MCF 10A (cell line): ENCODE measurements around the gene FCGR2B. TPM values are rescaled to one million over a fixed set of nuclear protein-coding genes. Genes with fewer than 3 reads are reported as not detected.

Experiments
- BruUV-seq: library from RNA; stranded (reverse); fragments of 400-500 nt; replicated peaks from 2 replicates; lab custom pipeline; 2021; lab: Mats Ljungman, UMichigan
- CTCF ChIA-PET: fragments of 300-600 bp; sonication (Branson Sonifier 250); formaldehyde crosslinking; extraction: SDS; loops from one replicate; lab custom pipeline; 2021; ENCODE audit warnings: antibody characterized with exemption, inconsistent platforms; lab: Yijun Ruan, JAX
- POLR2A ChIA-PET: fragments of 300-600, 350-650 bp; sonication (Branson Sonifier 250); formaldehyde crosslinking; extraction: SDS; loops from one replicate; lab custom pipeline; 2020; ENCODE audit warnings: antibody characterized with exemption, inconsistent platforms; lab: Yijun Ruan, JAX
- DNase-seq: peaks from one replicate; pipeline ENCODE4 v3.0.0-alpha.2; 2018; ENCODE audit not compliant: unreplicated experiment
- H3K27ac Mint-ChIP-seq: one replicate; pipeline ENCODE4 v1.8.0; 2022; ENCODE audit warnings: mild to moderate bottlenecking, low read depth, mixed read lengths; ENCODE audit not compliant: unreplicated experiment
- H3K27me3 Mint-ChIP-seq: one replicate; pipeline ENCODE4 v1.8.0; 2022; ENCODE audit warnings: mixed read lengths; ENCODE audit not compliant: insufficient read depth, unreplicated experiment
- H3K36me3 Mint-ChIP-seq: one replicate; pipeline ENCODE4 v1.8.0; 2022; ENCODE audit warnings: mild to moderate bottlenecking, moderate library complexity, mixed read lengths; ENCODE audit not compliant: insufficient read depth, unreplicated experiment
- H3K4me1 Mint-ChIP-seq: one replicate; pipeline ENCODE4 v1.8.0; 2022; ENCODE audit warnings: mixed read lengths; ENCODE audit not compliant: insufficient read depth, unreplicated experiment
- H3K4me3 Mint-ChIP-seq: one replicate; pipeline ENCODE4 v1.8.0; 2022; ENCODE audit warnings: mild to moderate bottlenecking, moderate library complexity, mixed read lengths; ENCODE audit not compliant: unreplicated experiment
- H3K9me3 Mint-ChIP-seq: one replicate; pipeline ENCODE4 v1.8.0; 2022; ENCODE audit warnings: mixed read lengths; ENCODE audit not compliant: unreplicated experiment
- intact Hi-C: fragments of 100-400 bp; cut with micrococcal nuclease; formaldehyde crosslinking; loops from 2 replicates; pipeline ENCODE4 v1.14.1; 2022
- total RNA-seq: library from RNA; stranded (reverse); gene quantifications from 2 replicates; pipeline ENCODE4 v1.2.3, GENCODE V29; 2022
- TF ChIP-seq, protein P1 (sequence below): fragments of 200-600 bp; IDR thresholded peaks from one replicate; pipeline ENCODE4 v1.8.0; 2022; ENCODE audit warnings: antibody characterized with exemption, mild to moderate bottlenecking; ENCODE audit not compliant: unreplicated experiment

FCGR2B gene
- total RNA-seq, 1 experiment from 2014 or later: not detected

DNA sequence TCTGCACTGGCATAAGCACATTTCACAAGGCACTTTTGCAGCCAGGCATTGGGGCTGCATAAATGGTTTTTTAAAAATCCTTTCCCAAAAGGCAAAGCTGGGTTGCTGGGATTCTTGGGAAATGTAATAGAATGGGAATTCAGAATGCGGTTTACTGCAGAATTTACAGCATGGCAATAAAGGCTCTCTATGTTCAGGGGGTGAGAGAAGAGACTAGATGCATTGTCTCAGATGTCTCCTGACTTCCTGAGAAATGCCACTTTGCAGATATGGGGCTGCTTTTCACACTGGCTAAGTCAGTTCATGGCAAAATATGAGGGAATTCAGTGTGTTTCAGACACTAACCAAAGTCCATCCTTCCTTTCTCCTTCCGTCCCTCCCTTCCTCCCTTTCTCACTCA, 13.5 kb downstream of the FCGR2B start:
- TF ChIP-seq, protein P1, sequence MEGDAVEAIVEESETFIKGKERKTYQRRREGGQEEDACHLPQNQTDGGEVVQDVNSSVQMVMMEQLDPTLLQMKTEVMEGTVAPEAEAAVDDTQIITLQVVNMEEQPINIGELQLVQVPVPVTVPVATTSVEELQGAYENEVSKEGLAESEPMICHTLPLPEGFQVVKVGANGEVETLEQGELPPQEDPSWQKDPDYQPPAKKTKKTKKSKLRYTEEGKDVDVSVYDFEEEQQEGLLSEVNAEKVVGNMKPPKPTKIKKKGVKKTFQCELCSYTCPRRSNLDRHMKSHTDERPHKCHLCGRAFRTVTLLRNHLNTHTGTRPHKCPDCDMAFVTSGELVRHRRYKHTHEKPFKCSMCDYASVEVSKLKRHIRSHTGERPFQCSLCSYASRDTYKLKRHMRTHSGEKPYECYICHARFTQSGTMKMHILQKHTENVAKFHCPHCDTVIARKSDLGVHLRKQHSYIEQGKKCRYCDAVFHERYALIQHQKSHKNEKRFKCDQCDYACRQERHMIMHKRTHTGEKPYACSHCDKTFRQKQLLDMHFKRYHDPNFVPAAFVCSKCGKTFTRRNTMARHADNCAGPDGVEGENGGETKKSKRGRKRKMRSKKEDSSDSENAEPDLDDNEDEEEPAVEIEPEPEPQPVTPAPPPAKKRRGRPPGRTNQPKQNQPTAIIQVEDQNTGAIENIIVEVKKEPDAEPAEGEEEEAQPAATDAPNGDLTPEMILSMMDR: no peak
- no peak overlapping the region for H3K4me3 Mint-ChIP-seq
- intact Hi-C loops: no loop called here
- no peaks in the 10 kb centered on the region for H3K4me1 Mint-ChIP-seq
- H3K27ac Mint-ChIP-seq: no peak overlapping the region
- no peaks in the 10 kb centered on the region for H3K9me3 Mint-ChIP-seq
- peaks cover 7% of the 10 kb centered on the region for H3K27me3 Mint-ChIP-seq
- no peak for DNase-seq
- H3K36me3 Mint-ChIP-seq: no peaks in the 10 kb centered on the region
- POLR2A ChIA-PET: no interaction called here
- BruUV-seq: no TSS peak
- CTCF ChIA-PET: no interaction called here

DNA sequence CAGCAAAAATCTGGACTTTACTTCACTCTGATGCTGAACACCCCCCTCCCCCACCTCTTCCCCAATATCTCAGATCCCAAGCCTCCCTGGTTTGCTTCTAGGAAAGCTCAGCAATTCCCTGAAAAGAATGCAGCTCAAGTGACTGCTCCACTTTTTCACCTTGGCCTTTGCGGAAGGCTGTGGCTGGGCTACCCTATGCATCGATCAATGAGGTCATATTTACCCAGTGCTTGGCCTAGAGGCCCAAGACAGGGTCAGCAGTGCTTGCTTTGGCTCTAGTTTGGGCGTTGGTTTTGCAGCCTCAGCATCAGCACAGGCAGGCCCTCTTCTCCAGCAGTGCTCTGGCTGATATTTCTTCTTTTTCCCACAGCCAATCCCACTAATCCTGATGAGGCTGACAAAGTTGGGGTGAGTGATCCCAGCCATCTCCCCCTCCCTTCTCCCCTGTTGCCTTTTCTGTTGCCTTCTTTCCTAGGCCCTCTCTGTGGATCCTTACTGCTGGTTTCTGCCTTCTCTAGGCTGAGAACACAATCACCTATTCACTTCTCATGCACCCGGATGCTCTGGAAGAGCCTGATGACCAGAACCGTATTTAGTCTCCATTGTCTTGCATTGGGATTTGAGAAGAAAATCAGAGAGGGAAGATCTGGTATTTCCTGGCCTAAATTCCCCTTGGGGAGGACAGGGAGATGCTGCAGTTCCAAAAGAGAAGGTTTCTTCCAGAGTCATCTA, 14.2 kb downstream of the FCGR2B start:
- Mint-ChIP-seq H3K27ac (peak overlapping the region; percentile 36), H3K27me3 (peaks cover 14% of the 10 kb centered on the region), H3K36me3 (no peaks in the 10 kb centered on the region), H3K4me3 (no peak overlapping the region), H3K4me1 (no peaks in the 10 kb centered on the region), H3K9me3 (no peaks in the 10 kb centered on the region)
- intact Hi-C loops: no loop called here
- TF ChIP-seq, protein P1: no peak
- POLR2A ChIA-PET: no interaction called here
- DNase-seq: no peak
- CTCF ChIA-PET: interaction anchor here (0.7 kb wide), 1 partner anchor 108 kb away, joined by 3 read pairs; no protein-coding TSS in a partner anchor
- BruUV-seq: no TSS peak

DNA sequence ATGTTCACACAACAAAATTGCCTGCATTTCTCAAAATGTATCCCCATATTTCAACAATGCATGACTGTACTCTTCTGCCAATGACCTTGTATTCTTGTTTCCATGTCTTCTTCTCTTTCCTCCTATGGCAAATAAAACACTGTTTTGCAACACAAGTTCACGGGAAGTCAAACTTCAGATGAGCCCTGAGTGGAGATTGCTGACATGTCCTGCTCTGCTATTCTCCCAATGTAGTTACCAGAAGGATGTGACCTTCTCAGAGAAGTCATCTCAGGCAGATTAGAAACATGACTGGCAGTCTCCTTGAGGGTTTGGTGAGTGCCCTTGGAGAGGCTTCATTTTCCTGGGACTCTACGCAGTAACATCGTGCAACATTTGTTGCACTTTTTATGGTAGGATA, 15.6 kb downstream of the FCGR2B start:
- intact Hi-C loops: no loop called here
- no peak overlapping the region for H3K27ac Mint-ChIP-seq
- H3K4me1 Mint-ChIP-seq: no peaks in the 10 kb centered on the region
- BruUV-seq: no TSS peak
- no peak overlapping the region for H3K4me3 Mint-ChIP-seq
- DNase-seq: no peak
- CTCF ChIA-PET: no interaction called here
- no peaks in the 10 kb centered on the region for H3K9me3 Mint-ChIP-seq
- peaks cover 27% of the 10 kb centered on the region for H3K27me3 Mint-ChIP-seq
- POLR2A ChIA-PET: no interaction called here
- TF ChIP-seq, protein P1: no peak
- H3K36me3 Mint-ChIP-seq: no peaks in the 10 kb centered on the region

GRCh38 chr1:161681879-161682278, 18.9 kb downstream of the FCGR2B start:
- ChIA-PET POLR2A (no interaction called here), CTCF (no interaction called here)
- peaks cover 47% of the 10 kb centered on the region for H3K27me3 Mint-ChIP-seq
- no peak for DNase-seq
- H3K36me3 Mint-ChIP-seq: no peaks in the 10 kb centered on the region
- intact Hi-C loops: no loop called here
- TF ChIP-seq, protein P1: no peak
- no peaks in the 10 kb centered on the region for H3K4me1 Mint-ChIP-seq
- no peak overlapping the region for H3K27ac Mint-ChIP-seq
- H3K4me3 Mint-ChIP-seq: no peak overlapping the region
- no TSS peak for BruUV-seq
- no peaks in the 10 kb centered on the region for H3K9me3 Mint-ChIP-seq
